ENCODE measurements around the gene ADARB2. TPM values are rescaled to one million over a fixed set of nuclear protein-coding genes. Genes with fewer than 3 reads are reported as not detected.

ADARB2 gene
- total and polyA plus RNA-seq, 2 experiments from 2014 or later: 2.0 to 5.0 TPM

- TF ChIP-seq ZNF462 (CRISPR knock-in tag; IDR thresholded peaks at IDR 0.05): no peak
- TF ChIP-seq ZNF114 (CRISPR knock-in tag; IDR thresholded peaks at IDR 0.05): no peak
- no peak for TF ChIP-seq JUNB (IDR thresholded peaks at IDR 0.05; ENCODE audit: unreplicated experiment)
- TF ChIP-seq STAT1 (IDR thresholded peaks at IDR 0.05; ENCODE audit: unreplicated experiment): no peak
Observed at GRCh38 chr10:1390200-1390599, 347.1 kb downstream of the ADARB2 start (continued).

GRCh38 chr10:1384026-1384425 is 353.3 kb downstream of the ADARB2 start:
- no peak overlapping the region for H2AFZ ChIP-seq
- H3K4me1 ChIP-seq (ENCODE audit: insufficient read depth): peaks cover 20% of the 10 kb centered on the region
- H3K9me3 Mint-ChIP-seq: 0 out of 3 replicates have a peak, but pooled peaks cover 3% of the 10 kb centered on the region
- no peak overlapping the region for H3K4me2 ChIP-seq
- no peak overlapping the region for H3K4me3 Mint-ChIP-seq
- no peak overlapping the region for H3K27ac Mint-ChIP-seq
- no peaks in the 10 kb centered on the region for H3K36me3 ChIP-seq (ENCODE audit: insufficient read depth)
- H3K27ac ChIP-seq (ENCODE audit: low read depth): no peak overlapping the region
- no peak overlapping the region for H3K4me3 ChIP-seq
- peaks cover 29% of the 10 kb centered on the region for H3K4me1 Mint-ChIP-seq
- no peaks in the 10 kb centered on the region for H3K27me3 ChIP-seq (ENCODE audit: insufficient read depth)
- H3K27me3 Mint-ChIP-seq (ENCODE audit: insufficient read depth, low read depth, poor library complexity): peaks cover 5% of the 10 kb centered on the region
- no peak for ATAC-seq
- H3K9me2 ChIP-seq (ENCODE audit: insufficient read depth): no peaks in the 10 kb centered on the region
- H3K79me2 ChIP-seq (replicated peaks; ENCODE audit: insufficient read depth): no peaks in the 10 kb centered on the region
- no peak for DNase-seq (ENCODE audit: low spot score)
- H3F3A ChIP-seq (replicated peaks; ENCODE audit: low read depth): no peaks in the 10 kb centered on the region
- H4K20me1 ChIP-seq (replicated peaks; ENCODE audit: insufficient read depth): no peaks in the 10 kb centered on the region
- no peaks in the 10 kb centered on the region for H3K36me3 Mint-ChIP-seq (ENCODE audit: low read depth)
- TF ChIP-seq ZNF462 (CRISPR knock-in tag; IDR thresholded peaks at IDR 0.05) (no peak), EZH2 (IDR thresholded peaks at IDR 0.05; ENCODE audit: low read depth, unreplicated experiment) (no peak), NANOG (IDR thresholded peaks at IDR 0.05; ENCODE audit: borderline replicate concordance) (no peak), ZNF331 (CRISPR knock-in tag; IDR thresholded peaks at IDR 0.05; ENCODE audit: low read depth) (no peak), JUNB (IDR thresholded peaks at IDR 0.05; ENCODE audit: unreplicated experiment) (no peak), ZNF114 (CRISPR knock-in tag; IDR thresholded peaks at IDR 0.05) (no peak), ETS1 (IDR thresholded peaks at IDR 0.05) (no peak), STAT1 (IDR thresholded peaks at IDR 0.05; ENCODE audit: unreplicated experiment) (no peak)
